ENCODE data around the gene CALML3. TPM values are rescaled to one million over a fixed set of nuclear protein-coding genes. Genes with fewer than 3 reads are reported as not detected.

The CALML3 gene
- total RNA-seq, 1 donor from 2014 or later = not detected

- H3K4me3 ChIP-seq (ENCODE audit: insufficient read depth, low read depth, low read length) = no peak overlapping the region
- H3K27me3 ChIP-seq (ENCODE audit: insufficient read depth, low read length) = no peaks in the 10 kb centered on the region
- no peak overlapping the region for H3K27ac ChIP-seq (ENCODE audit: low read depth, low read length)
- no peak overlapping the region for H3K4me2 ChIP-seq (ENCODE audit: low read length)
- Mint-ChIP-seq H3K36me3 (ENCODE audit: low read depth, unreplicated experiment) (no peaks in the 10 kb centered on the region), H3K4me1 (ENCODE audit: low read depth, unreplicated experiment) (peaks cover 45% of the 10 kb centered on the region), H3K4me3 (ENCODE audit: unreplicated experiment) (no peak overlapping the region), H3K27me3 (ENCODE audit: low read depth, unreplicated experiment) (no peaks in the 10 kb centered on the region), H3K27ac (ENCODE audit: unreplicated experiment) (peak overlapping the region; percentile 58), H3K9me3 (ENCODE audit: unreplicated experiment) (no peaks in the 10 kb centered on the region)
- H3K36me3 ChIP-seq (ENCODE audit: insufficient read depth, low read length) = no peaks in the 10 kb centered on the region
- H2AFZ ChIP-seq (ENCODE audit: low read depth, low read length) = no peak overlapping the region
- no peak for TF ChIP-seq CTCF (IDR thresholded peaks at IDR 0.05; ENCODE audit: insufficient read depth, low read depth, low read length)
- TF ChIP-seq EZH2 (IDR thresholded peaks at IDR 0.05; ENCODE audit: insufficient read depth, low read length) = no peak
- no peak for DNase-seq (ENCODE audit: low read depth)
- no peaks in the 10 kb centered on the region for H3K9me3 ChIP-seq (ENCODE audit: insufficient read depth, low read depth, low read length)
- H3K4me1 ChIP-seq (ENCODE audit: insufficient read depth, low read length) = peaks cover 88% of the 10 kb centered on the region
- no peak for FAIRE-seq
- H3K9ac ChIP-seq (ENCODE audit: low read length) = no peak overlapping the region
- H3K79me2 ChIP-seq (ENCODE audit: insufficient read depth, low read length) = no peaks in the 10 kb centered on the region
- H4K20me1 ChIP-seq (ENCODE audit: insufficient read depth, low read length) = no peaks in the 10 kb centered on the region
These were observed 25.4 kb downstream of the CALML3 start for GRCh38 chr10:5550250-5550545.

- Histone ChIP-seq H3K4me1 (ENCODE audit: insufficient read depth, low read length) (peaks cover 81% of the 10 kb centered on the region), H2AFZ (ENCODE audit: low read depth, low read length) (no peak overlapping the region), H3K4me3 (ENCODE audit: insufficient read depth, low read depth, low read length) (no peak overlapping the region), H3K36me3 (ENCODE audit: insufficient read depth, low read length) (no peaks in the 10 kb centered on the region), H3K27me3 (ENCODE audit: insufficient read depth, low read length) (no peaks in the 10 kb centered on the region), H3K9me3 (ENCODE audit: insufficient read depth, low read depth, low read length) (no peaks in the 10 kb centered on the region), H3K9ac (ENCODE audit: low read length) (peak overlapping the region; percentile 24), H3K27ac (ENCODE audit: low read depth, low read length) (peak overlapping the region; percentile 43), H4K20me1 (ENCODE audit: insufficient read depth, low read length) (no peaks in the 10 kb centered on the region), H3K79me2 (ENCODE audit: insufficient read depth, low read length) (no peaks in the 10 kb centered on the region), H3K4me2 (ENCODE audit: low read length) (peak overlapping the region; percentile 63)
- peak overlapping the region; percentile 53 for H3K27ac Mint-ChIP-seq (ENCODE audit: unreplicated experiment)
- FAIRE-seq (no peak), DNase-seq (ENCODE audit: low read depth) (peak; percentile 63)
- H3K9me3 Mint-ChIP-seq (ENCODE audit: unreplicated experiment) = no peaks in the 10 kb centered on the region
- TF ChIP-seq EZH2 (IDR thresholded peaks at IDR 0.05; ENCODE audit: insufficient read depth, low read length) = no peak
- no peak for TF ChIP-seq CTCF (IDR thresholded peaks at IDR 0.05; ENCODE audit: insufficient read depth, low read depth, low read length)
- no peak overlapping the region for H3K4me3 Mint-ChIP-seq (ENCODE audit: unreplicated experiment)
- no peaks in the 10 kb centered on the region for H3K36me3 Mint-ChIP-seq (ENCODE audit: low read depth, unreplicated experiment)
- H3K27me3 Mint-ChIP-seq (ENCODE audit: low read depth, unreplicated experiment) = no peaks in the 10 kb centered on the region
- H3K4me1 Mint-ChIP-seq (ENCODE audit: low read depth, unreplicated experiment) = peaks cover 43% of the 10 kb centered on the region
These were observed 26.1 kb downstream of the CALML3 start for GRCh38 chr10:5550621-5551530.
